NCI-H1105 treated with DMSO at 0.1 percent for 48 hours (cell line): ENCODE results near the gene RFXAP.
"Not testable (repeated sequence)": the region's sequence is repeated elsewhere in the genome, so short reads cannot be mapped to it uniquely, and the experiment has no call there.

Experiments used
- DNase-seq: peaks from one replicate; lab custom pipeline; 2025; lab: John Stamatoyannopoulos, UW

RFXAP gene, protein sequence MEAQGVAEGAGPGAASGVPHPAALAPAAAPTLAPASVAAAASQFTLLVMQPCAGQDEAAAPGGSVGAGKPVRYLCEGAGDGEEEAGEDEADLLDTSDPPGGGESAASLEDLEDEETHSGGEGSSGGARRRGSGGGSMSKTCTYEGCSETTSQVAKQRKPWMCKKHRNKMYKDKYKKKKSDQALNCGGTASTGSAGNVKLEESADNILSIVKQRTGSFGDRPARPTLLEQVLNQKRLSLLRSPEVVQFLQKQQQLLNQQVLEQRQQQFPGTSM

DNA sequence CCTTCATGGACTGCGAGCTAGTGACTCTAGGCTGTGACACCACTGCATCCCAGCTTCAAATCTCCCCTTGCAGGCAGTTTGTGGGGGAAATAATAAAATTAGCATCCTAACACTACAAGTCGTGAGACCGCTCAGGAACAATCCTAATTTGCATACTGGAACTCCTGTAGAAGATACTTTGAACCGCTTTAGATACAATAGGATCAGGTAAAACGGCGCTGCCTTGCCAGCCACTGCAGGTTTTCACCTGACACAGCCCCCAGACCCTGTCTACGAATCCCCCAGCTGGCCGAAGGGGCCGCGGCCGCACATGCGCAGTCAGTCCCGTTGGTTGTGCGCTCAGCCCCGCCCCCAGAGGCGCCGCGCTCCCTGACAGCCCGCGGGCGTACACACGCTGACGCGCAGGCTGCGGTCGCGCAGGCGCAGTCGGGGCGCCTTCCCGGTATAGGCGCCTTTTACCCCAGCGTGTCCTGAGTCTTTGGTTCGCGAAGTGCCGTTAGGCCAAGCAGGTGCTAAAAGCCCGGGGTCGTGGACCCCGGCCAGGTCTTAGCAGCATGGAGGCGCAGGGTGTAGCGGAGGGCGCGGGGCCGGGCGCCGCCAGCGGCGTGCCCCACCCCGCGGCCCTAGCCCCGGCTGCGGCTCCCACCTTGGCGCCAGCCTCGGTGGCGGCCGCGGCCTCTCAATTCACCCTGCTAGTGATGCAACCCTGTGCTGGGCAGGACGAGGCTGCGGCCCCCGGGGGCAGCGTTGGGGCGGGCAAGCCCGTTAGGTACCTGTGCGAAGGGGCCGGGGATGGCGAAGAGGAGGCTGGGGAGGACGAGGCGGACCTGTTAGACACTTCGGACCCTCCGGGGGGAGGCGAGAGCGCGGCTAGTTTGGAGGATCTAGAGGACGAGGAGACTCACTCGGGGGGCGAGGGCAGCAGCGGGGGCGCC, at the start of gene RFXAP:
Gene RFXAP, plus strand, starts transcription at position 419 of the 935 bp plus-strand sequence. Its CDS starts 136 bp downstream, at position 555.
- DNase-seq, result peak; percentile 78

GRCh38 chr13:36769545-36769944, 49.5 kb upstream of the RFXAP start:
- DNase-seq, result no peak

DNA sequence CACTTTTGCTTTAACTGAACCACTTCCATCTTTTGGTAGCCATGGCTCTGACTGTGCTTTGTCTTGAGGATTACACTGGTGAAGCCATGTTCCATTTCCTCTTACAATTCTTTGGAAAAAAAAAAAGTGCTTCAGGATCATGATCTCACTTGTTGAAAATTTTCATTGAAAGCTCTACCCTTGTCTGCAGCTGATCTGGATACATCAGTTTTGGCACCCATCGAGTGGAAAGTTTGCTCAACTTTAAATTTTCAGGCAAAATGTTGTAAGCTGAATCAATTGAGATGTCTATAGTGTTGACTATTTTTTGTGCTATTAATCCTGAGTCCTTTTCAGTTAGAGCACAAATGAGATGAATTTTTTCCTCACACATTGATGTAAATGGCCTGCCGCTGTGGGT, 48.3 kb upstream of the RFXAP start:
- no peak for DNase-seq

GRCh38 chr13:36772853-36773252, 46.2 kb upstream of the RFXAP start:
- DNase-seq, result no peak

DNA sequence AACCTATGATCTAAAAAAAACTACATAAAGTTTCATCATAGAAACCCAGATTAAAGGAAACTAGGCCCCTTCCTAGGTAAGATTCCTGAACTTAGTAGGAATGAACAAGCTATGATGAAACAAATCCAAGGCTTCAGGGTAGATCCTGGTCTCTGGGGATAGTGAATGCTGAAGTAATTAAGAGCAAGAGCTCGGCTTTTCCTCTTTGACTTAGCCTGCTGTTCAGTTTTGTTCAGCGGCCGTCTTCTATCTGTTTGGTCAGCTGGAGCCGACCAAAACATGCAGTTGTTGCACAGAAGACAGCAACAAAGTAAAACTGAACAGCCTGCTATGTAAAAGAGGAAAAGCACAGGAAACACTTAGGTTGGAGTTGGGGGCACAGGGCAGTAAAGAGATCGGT, 44.1 kb upstream of the RFXAP start:
- DNase-seq, result no peak

- no peak for DNase-seq
Measured at GRCh38 chr13:36776175-36776574, 42.8 kb upstream of the RFXAP start.

- DNase-seq, result no peak
Measured at GRCh38 chr13:36778083-36778671, 40.8 kb upstream of the RFXAP start.

DNA sequence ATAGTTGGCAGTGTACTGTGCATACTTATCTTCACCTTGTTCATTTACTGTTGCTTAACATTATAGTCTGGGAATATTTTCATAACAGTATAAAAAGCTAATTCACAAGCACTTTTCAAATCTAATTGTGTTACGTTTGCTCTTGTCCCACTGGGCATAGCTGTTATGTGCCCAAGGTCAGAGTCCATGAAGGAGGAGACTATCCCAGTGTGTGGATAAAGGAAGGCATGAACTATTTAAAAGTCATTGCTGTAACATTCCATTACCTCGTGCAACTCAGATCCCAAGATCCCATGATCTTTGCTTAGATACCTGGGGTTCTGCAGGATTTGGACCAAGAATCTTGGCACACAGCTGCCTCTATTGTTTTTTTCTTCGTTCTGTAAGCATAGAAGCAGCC, 35.1 kb upstream of the RFXAP start:
- no peak for DNase-seq

- not testable (repeated sequence) for DNase-seq
Measured at GRCh38 chr13:36786175-36786574, 32.8 kb upstream of the RFXAP start.

DNA sequence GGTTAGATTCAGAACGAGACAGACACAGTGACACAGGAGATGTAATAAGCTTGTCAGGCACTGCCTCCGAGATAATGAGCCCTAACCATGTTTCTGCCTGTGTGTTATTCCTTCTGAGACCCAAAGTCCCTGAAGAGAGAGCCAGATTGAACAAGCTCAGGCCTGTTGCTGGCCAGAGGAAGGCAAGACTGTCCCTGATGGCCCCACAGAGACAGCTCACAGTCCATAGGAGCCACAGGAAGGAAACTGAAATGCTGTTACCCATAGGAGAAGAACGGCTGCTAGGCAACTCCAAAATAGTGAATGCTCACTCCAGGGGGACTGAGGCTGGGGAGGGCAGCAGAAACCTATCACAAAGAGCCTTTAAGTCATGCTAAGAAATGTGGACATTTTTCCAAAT, 31.8 kb upstream of the RFXAP start:
- DNase-seq, result no peak

- DNase-seq, result no peak
Measured at GRCh38 chr13:36788276-36788675, 30.7 kb upstream of the RFXAP start.

DNA sequence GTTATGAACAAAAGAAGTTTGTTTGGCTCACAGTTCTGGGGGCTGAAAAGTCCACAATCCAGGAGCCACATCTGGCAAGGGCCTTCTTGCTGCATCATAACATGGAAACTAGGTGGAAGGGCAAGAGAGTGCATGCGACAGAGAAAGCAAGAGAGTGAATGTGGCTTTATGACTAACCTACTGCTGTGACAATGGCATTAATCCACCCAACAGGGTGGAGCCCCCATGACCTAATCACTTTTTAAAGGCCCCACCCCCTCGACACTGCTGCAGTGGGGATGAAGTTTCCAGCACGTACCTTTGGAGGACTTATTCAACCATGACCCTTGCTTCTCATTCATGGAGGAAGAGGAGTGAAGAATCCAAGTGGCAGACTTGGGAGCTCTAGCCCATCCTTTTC, 30.0 kb upstream of the RFXAP start:
- DNase-seq, result no peak

GRCh38 chr13:36789730-36790129, 29.3 kb upstream of the RFXAP start:
- DNase-seq, result no peak

GRCh38 chr13:36794706-36795105, 24.3 kb upstream of the RFXAP start:
- DNase-seq, result no peak

DNA sequence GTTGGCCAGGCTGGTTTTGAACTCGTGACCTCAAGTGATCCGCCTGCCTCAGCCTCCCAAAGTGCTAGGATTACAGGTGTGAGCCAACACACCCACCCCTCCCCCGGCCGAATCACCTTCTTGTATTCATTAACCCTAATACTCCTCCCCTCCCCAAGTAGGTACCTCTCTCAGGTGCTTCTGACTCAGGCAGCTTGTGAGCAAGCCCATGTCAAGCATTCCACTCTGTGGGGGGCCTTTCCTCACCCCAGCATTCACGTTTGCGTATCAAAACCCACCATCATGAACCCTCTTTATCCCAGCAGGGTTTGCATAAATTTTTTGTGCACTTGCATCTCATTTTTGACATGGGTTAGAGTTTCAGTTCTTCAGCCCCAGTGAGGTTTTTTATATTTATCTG, 23.6 kb upstream of the RFXAP start:
- DNase-seq, result no peak

GRCh38 chr13:36796052-36796451, 23.0 kb upstream of the RFXAP start:
- no peak for DNase-seq

DNA sequence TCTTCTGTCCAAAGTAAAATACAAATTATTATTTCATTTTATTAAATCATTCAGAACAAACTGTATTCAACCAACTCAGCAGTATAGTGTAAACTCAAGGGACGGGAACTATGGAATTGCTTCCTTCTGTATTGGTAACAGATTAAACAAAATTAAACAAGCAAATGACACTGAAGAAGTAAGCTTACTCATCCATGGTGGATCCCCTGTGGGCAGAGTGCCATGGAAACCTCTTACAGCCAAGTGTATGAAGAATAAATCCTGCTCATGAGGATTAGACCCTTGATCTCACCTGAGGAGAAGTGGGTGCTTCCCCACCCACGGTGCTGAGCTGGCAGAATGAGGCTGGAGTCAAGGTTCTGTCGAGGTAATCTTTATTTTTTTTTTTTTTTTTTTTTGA, 18.0 kb upstream of the RFXAP start:
- DNase-seq, result no peak

GRCh38 chr13:36804588-36804987, 14.4 kb upstream of the RFXAP start:
- DNase-seq, result no peak

- no peak for DNase-seq
Measured at GRCh38 chr13:36806102-36806501, 12.9 kb upstream of the RFXAP start.

DNA sequence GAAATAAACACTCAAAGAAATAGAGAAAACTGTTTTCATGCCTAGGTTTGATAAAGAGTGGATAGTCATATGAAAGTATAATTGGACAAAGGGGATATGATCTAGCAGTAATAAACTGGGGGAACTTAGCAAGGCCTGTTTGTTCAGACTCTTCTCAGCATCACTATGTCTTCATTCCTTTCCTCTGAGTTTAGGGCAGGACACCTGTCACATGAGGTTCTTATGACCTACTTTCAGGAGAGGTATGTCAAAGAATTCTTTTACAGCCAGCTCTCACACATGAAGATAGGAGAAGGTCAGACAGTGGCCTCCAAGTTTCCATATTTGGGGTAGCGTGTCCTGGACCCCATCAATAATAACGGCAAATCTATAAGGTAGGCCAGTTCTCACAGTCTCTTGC, 11.4 kb upstream of the RFXAP start:
- no peak for DNase-seq

- no peak for DNase-seq
Measured at GRCh38 chr13:36813225-36813624, 5.8 kb upstream of the RFXAP start.

- peak; percentile 35 for DNase-seq
Measured at GRCh38 chr13:36814465-36814864, 4.6 kb upstream of the RFXAP start.

DNA sequence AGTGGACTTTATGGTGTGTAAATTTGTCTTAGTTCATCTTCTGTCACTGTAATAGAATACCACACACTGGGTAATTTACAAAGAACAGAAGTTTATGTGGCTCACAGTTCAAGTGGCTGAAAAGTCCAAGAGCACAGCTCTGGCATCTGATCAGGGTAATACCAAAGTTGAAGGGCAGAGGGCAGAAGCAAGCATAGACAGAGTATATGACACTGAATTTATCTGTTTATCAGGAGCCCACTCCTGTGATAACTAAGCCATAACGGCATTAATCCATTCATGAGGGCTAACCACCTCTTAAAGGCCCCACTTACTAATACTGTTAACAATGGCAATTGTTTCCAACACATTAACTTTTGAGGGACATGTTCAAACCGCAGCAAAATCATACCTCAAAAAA, 4.0 kb upstream of the RFXAP start:
- DNase-seq, result no peak
